ENCODE results near the gene HORMAD2. TPM values are rescaled to one million over a fixed set of nuclear protein-coding genes. Genes with fewer than 3 reads are reported as not detected.
"Not testable (repeated sequence)": the region's sequence is repeated elsewhere in the genome, so short reads cannot be mapped to it uniquely, and the experiment has no call there.

HORMAD2 gene
- polyA plus RNA-seq, 3 donors = not detected

GRCh38 chr22:30209642-30210041, 129.4 kb downstream of the HORMAD2 start:
- DNase-seq = no peak

GRCh38 chr22:30210235-30210909, 130.1 kb downstream of the HORMAD2 start:
- DNase-seq = no peak

GRCh38 chr22:30211124-30211820, 131.0 kb downstream of the HORMAD2 start:
- no peak for DNase-seq

GRCh38 chr22:30212363-30212995, 132.2 kb downstream of the HORMAD2 start:
- no peak for DNase-seq

GRCh38 chr22:30212996-30213441, 132.8 kb downstream of the HORMAD2 start:
- DNase-seq = no peak

GRCh38 chr22:30214703-30215407, 134.6 kb downstream of the HORMAD2 start:
- DNase-seq = no peak

- not testable (repeated sequence) for DNase-seq
Measured at GRCh38 chr22:30216272-30216671, 136.0 kb downstream of the HORMAD2 start.

GRCh38 chr22:30216710-30217109, 136.4 kb downstream of the HORMAD2 start:
- no peak for DNase-seq

GRCh38 chr22:30217698-30218560, 137.7 kb downstream of the HORMAD2 start:
- no peak for DNase-seq

- DNase-seq = no peak
Measured at GRCh38 chr22:30219049-30219654, 138.9 kb downstream of the HORMAD2 start.

GRCh38 chr22:30219668-30220278, 139.5 kb downstream of the HORMAD2 start:
- DNase-seq = no peak

GRCh38 chr22:30220338-30221012, 140.2 kb downstream of the HORMAD2 start:
- DNase-seq = no peak

GRCh38 chr22:30221121-30221992, 141.1 kb downstream of the HORMAD2 start:
- DNase-seq = no peak

- DNase-seq = no peak
Measured at GRCh38 chr22:30222321-30222720, 142.1 kb downstream of the HORMAD2 start.

- no peak for DNase-seq
Measured at GRCh38 chr22:30223303-30223702, 143.0 kb downstream of the HORMAD2 start.

- DNase-seq = no peak
Measured at GRCh38 chr22:30224161-30224857, 144.0 kb downstream of the HORMAD2 start.

GRCh38 chr22:30225220-30225927, 145.1 kb downstream of the HORMAD2 start:
- no peak for DNase-seq

Data from renal pelvis (tissue), 4 donors.